SH-SY5Y (cell line): ENCODE data around the gene ZMIZ1.

Experiments
- GATA2 ChIP-seq: IDR thresholded peaks from 2 replicates; pipeline ENCODE4 v1.6.1; 2011; ENCODE audit warnings: mild to moderate bottlenecking, low read depth, low read length
- GATA3 ChIP-seq: IDR thresholded peaks from 2 replicates; pipeline ENCODE4 v1.6.1; 2011; ENCODE audit warnings: low read depth, mild to moderate bottlenecking, low read length, moderate library complexity

- TF ChIP-seq GATA3 (no peak), GATA2 (no peak)
Measured at GRCh38 chr10:79238158-79238520, 169.4 kb downstream of the ZMIZ1 start.
